K562 (cell line): ENCODE results near the gene SAXO1. TPM values are rescaled to one million over a fixed set of nuclear protein-coding genes. Genes with fewer than 3 reads are reported as not detected.

Source experiments
- ATAC-seq: fragments of 200-7000 bp; cut with Tn5 transposase; 3 replicates; pipeline ENCODE4 v1.9.1; 2020; ENCODE audit warnings: moderate library complexity
- BruUV-seq: library from RNA; stranded (reverse); fragments of 400-500 nt; replicated peaks from 2 replicates; lab custom pipeline; 2021; lab: Mats Ljungman, UMichigan
- CTCF ChIA-PET: fragments of 300-600 bp; formaldehyde crosslinking; extraction: SDS; loops from one replicate; lab custom pipeline; 2021; ENCODE audit warnings: low intra/inter-chr PET ratio; lab: Yijun Ruan, JAX
- POLR2A ChIA-PET: fragments of 300-600, 350-650 bp; sonication (Branson Sonifier 250); formaldehyde crosslinking; extraction: SDS; loops from one replicate; lab custom pipeline; 2021; ENCODE audit warnings: antibody characterized with exemption, inconsistent platforms; lab: Yijun Ruan, JAX
- DNase-seq, 4 experiments: peaks; one replicate each; pipeline versions ENCODE4 v3.0.0 to v3.0.0-alpha.2; 2011 to 2018; ENCODE audit warnings: low spot score in 3 of 4, mixed read lengths in 3 of 4; ENCODE audit errors: extremely low read depth in 1 of 4
- FAIRE-seq: peaks from 2 replicates; lab custom pipeline; 2011; peaks lifted over from hg19 to GRCh38; lab: Jason Lieb, UNC
- H2AFZ ChIP-seq: 2 replicates; pipeline ENCODE4 v1.6.0; 2011; ENCODE audit warnings: low read depth, low read length, control low read depth, inconsistent platforms
- H3K27ac ChIP-seq: fragments of 200-600 bp; 3 replicates; pipeline ENCODE4 v1.8.0; 2011; ENCODE audit warnings: low read depth, mild to moderate bottlenecking, control low read depth, inconsistent platforms, low read length, moderate library complexity, mixed read lengths; ENCODE audit errors: extremely low read depth
- H3K27me3 ChIP-seq, 2 experiments: fragments of 300-600 bp in 1 of 2; 2 replicates in 1 of 2; 3 replicates in 1 of 2; pipeline versions ENCODE4 v1.6.0 to v1.8.0; 2011; ENCODE audit warnings: inconsistent platforms in 2 of 2, low read length in 2 of 2, mild to moderate bottlenecking in 1 of 2, mixed read lengths in 1 of 2, moderate library complexity in 1 of 2; ENCODE audit not compliant: control insufficient read depth in 2 of 2, insufficient read depth in 2 of 2
- H3K36me3 ChIP-seq: fragments of 300-600 bp; 3 replicates; pipeline ENCODE4 v1.8.0; 2011; ENCODE audit warnings: mild to moderate bottlenecking, low read length, inconsistent platforms; ENCODE audit not compliant: control insufficient read depth, insufficient read depth
- H3K4me1 ChIP-seq, 2 experiments: fragments of 200-600 bp in 1 of 2; replicated peaks in 1 of 2; 2 replicates in 1 of 2; 3 replicates in 1 of 2; pipeline versions ENCODE4 v1.5.1 to v1.8.0; 2011; ENCODE audit warnings: inconsistent platforms in 2 of 2, low read length in 2 of 2, mild to moderate bottlenecking in 1 of 2, mixed read lengths in 1 of 2, moderate library complexity in 1 of 2; ENCODE audit not compliant: control insufficient read depth in 2 of 2, insufficient read depth in 2 of 2
- H3K4me2 ChIP-seq: 2 replicates; pipeline ENCODE4 v1.6.1; 2011; ENCODE audit warnings: low read length, control low read depth, inconsistent platforms, mixed read lengths; ENCODE audit not compliant: insufficient read depth
- H3K4me3 ChIP-seq: fragments of 200-600 bp; sonication (generic), shearing (Covaris generic); 2 replicates; pipeline ENCODE4 v1.5.1; 2016; ENCODE audit warnings: control low read depth, inconsistent platforms
- H3K79me2 ChIP-seq: fragments of 200-600 bp; 3 replicates; pipeline ENCODE4 v1.8.0; 2011; ENCODE audit warnings: low read length, inconsistent platforms; ENCODE audit not compliant: control insufficient read depth, insufficient read depth
- H3K9ac ChIP-seq, 2 experiments: 2 replicates each; pipeline versions ENCODE4 v1.6.0 to v1.6.1; 2011; ENCODE audit warnings: low read depth in 2 of 2, low read length in 2 of 2, control low read depth in 1 of 2, inconsistent platforms in 1 of 2, mild to moderate bottlenecking in 1 of 2, mixed read lengths in 1 of 2; ENCODE audit not compliant: insufficient read depth in 1 of 2
- H3K9me1 ChIP-seq: one replicate; pipeline ENCODE4 v1.6.0; 2011; ENCODE audit warnings: inconsistent platforms, mild to moderate bottlenecking, low read length, moderate library complexity; ENCODE audit not compliant: control insufficient read depth, insufficient read depth
- H3K9me3 ChIP-seq: replicated peaks from 2 replicates; pipeline ENCODE4 v1.5.1; 2011; ENCODE audit warnings: low read depth, low read length, inconsistent platforms; ENCODE audit not compliant: control insufficient read depth, insufficient read depth
- H4K20me1 ChIP-seq: replicated peaks from 2 replicates; pipeline ENCODE4 v1.6.1; 2011; ENCODE audit warnings: low read length, inconsistent platforms, mixed read lengths; ENCODE audit not compliant: control insufficient read depth, insufficient read depth
- CSDE1 ChIP-seq, 2 experiments: fragments of 450-650 bp; IDR thresholded peaks; 2 replicates each; pipeline ENCODE4 v1.6.1; 2016; ENCODE audit warnings: mild to moderate bottlenecking in 1 of 2
- NR1H2 ChIP-seq: sonication (generic); formaldehyde crosslinking; IDR thresholded peaks from 2 replicates; pipeline ENCODE4 v1.4.0; 2020; ENCODE audit warnings: mild to moderate bottlenecking, missing genetic modification reagents
- U2AF1 ChIP-seq: fragments of 200-400 bp; formaldehyde crosslinking; optimal IDR thresholded peaks from 2 replicates; pipeline ENCODE3; 2017; ENCODE audit warnings: mild to moderate bottlenecking, low read depth, low read length, moderate library complexity
- ZKSCAN1 ChIP-seq: fragments of 150-350 bp; IDR thresholded peaks from 2 replicates; pipeline ENCODE4 v1.6.1; 2016; ENCODE audit warnings: low read depth, low read length
- ZNF707 ChIP-seq: fragments of 250-450 bp; sonication (Bioruptor Pico); conservative IDR thresholded peaks from 2 replicates; pipeline ENCODE4 v1.8.0; 2022; ENCODE audit warnings: inconsistent platforms, mild to moderate bottlenecking, moderate library complexity
- WGBS: fragments of 100-300 bp; shearing (Covaris generic); methylation state at CpG from one replicate; pipeline ENCODE4 v1.1.6; 2016; ENCODE audit warnings: low coverage, mixed read lengths; ENCODE audit not compliant: insufficient coverage; ENCODE audit errors: missing lambda C conversion rate; 5-methylcytosine and 5-hydroxymethylcytosine counted together
- in situ Hi-C: fragments of 300-500 bp; cut with MboI; formaldehyde crosslinking; loops from 4 replicates; pipeline ENCODE4 v1.15.0; 2018; ENCODE audit warnings: inconsistent platforms, mixed read lengths
- intact Hi-C: fragments of 100-400 bp; cut with micrococcal nuclease; formaldehyde crosslinking; loops from 2 replicates; pipeline ENCODE4 v1.14.2; 2022
- polyA plus RNA-seq, 8 experiments: library from polyadenylated mRNA; depleted of rRNA in 4 of 8; stranded (reverse) in 5 of 8; unstranded in 3 of 8; fragments of >200 nt; fragmentation: Nextera tagmentation in 2 of 8; fragmentation: Illumina TruSeq in 1 of 8; extraction: Ambion mirVana in 2 of 8; extraction: Trizol in 1 of 8; gene quantifications; 2 replicates each; pipeline versions ENCODE4 v1.2.1 to v1.2.3, GENCODE V29; 2011 to 2014; ENCODE audit warnings: inconsistent platforms in 1 of 8, missing spikeins in 1 of 8
- total RNA-seq, 7 experiments: library from RNA; depleted of rRNA in 6 of 7; stranded (reverse); fragments of >200 nt in 6 of 7; fragmentation: Illumina TruSeq in 2 of 7; extraction: Trizol in 2 of 7; gene quantifications; 2 replicates each; pipeline versions ENCODE4 v1.2.1 to v1.2.3, GENCODE V29; 2011 to 2021; ENCODE audit warnings: low replicate concordance in 1 of 7
- TF ChIP-seq, protein P1 (sequence below): fragments of 250-450 bp; sonication (Bioruptor Pico); IDR thresholded peaks from 2 replicates; pipeline ENCODE4 v1.4.0; 2020; ENCODE audit warnings: borderline replicate concordance
- TF ChIP-seq, protein P2 (sequence below): fragments of 450-650 bp; IDR thresholded peaks from 2 replicates; pipeline ENCODE4 v1.6.1; 2017; ENCODE audit warnings: antibody characterized with exemption
- TF ChIP-seq, protein P3 (sequence below): fragments of 450-650 bp; IDR thresholded peaks from one replicate; pipeline ENCODE4 v1.6.1; 2018; ENCODE audit warnings: mild to moderate bottlenecking, moderate library complexity; ENCODE audit not compliant: partially characterized antibody
- TF ChIP-seq, protein P4 (sequence below): fragments of 250-450 bp; sonication (Bioruptor Pico); IDR thresholded peaks from 2 replicates; pipeline ENCODE4 v1.5.0; 2021; ENCODE audit warnings: mild to moderate bottlenecking, borderline replicate concordance
- TF ChIP-seq, protein P5 (sequence below): fragments of 450-650 bp; formaldehyde crosslinking; IDR thresholded peaks from 2 replicates; pipeline ENCODE4 v1.4.0; 2020; ENCODE audit warnings: mild to moderate bottlenecking, moderate library complexity
- TF ChIP-seq, protein P6 (sequence below): fragments of 250-450 bp; sonication (Bioruptor Pico); IDR thresholded peaks from 2 replicates; pipeline ENCODE4 v1.5.0; 2021

SAXO1 gene
- total and polyA plus RNA-seq, 9 of the 15 experiments (the other 6 are each of a cell fraction or from before 2014, with no cell fraction given), result 0.04 TPM; not detected in 8

DNA sequence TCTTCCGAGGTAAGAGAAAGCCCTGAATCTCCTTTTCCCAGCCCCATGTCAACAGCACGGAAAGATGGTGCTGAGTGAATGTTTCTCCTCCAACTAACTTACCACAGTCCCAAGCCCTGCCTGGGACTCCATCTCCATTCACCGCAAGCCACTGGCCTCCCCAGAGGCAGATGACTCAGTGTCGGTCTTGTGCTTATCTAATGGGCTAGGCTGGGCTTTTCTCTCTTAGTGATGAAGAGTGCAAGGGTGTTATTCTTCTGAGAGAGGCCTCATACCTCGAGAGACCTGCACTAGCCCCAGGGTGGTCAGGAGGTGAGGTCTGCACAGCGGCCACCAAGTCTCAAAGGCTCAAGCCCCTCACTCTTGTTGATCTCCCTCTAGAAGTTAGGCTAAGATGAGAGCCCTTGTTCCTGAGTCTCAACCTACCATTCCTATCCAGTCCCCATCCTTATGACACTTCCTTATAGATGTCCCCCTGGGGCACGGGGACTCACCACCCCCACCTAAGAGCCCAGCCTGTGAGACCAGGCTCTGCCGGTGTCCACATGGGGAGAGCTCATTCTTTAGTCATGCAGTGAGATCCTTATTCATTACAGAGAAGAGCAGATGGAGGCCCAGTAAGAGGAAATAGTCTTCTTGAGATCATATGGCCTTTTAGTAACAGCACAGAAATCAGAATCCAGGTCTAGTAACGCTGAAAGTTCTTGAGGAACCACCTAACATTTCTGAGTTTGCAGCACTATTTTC, 127.0 kb downstream of the SAXO1 start:
- no peak overlapping the region for H3K4me3 ChIP-seq
- no peak for TF ChIP-seq ZKSCAN1
- TF ChIP-seq CSDE1 (IDR thresholded peaks at IDR 0.05), result no peak
- no peak for TF ChIP-seq U2AF1
- TF ChIP-seq, protein P1, sequence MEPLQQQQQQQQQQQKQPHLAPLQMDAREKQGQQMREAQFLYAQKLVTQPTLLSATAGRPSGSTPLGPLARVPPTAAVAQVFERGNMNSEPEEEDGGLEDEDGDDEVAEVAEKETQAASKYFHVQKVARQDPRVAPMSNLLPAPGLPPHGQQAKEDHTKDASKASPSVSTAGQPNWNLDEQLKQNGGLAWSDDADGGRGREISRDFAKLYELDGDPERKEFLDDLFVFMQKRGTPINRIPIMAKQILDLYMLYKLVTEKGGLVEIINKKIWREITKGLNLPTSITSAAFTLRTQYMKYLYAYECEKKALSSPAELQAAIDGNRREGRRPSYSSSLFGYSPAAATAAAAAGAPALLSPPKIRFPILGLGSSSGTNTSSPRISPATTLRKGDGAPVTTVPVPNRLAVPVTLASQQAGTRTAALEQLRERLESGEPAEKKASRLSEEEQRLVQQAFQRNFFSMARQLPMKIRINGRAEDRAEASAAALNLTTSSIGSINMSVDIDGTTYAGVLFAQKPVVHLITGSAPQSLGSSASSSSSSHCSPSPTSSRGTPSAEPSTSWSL (CRISPR knock-in tag), result no peak
- TF ChIP-seq, protein P2, sequence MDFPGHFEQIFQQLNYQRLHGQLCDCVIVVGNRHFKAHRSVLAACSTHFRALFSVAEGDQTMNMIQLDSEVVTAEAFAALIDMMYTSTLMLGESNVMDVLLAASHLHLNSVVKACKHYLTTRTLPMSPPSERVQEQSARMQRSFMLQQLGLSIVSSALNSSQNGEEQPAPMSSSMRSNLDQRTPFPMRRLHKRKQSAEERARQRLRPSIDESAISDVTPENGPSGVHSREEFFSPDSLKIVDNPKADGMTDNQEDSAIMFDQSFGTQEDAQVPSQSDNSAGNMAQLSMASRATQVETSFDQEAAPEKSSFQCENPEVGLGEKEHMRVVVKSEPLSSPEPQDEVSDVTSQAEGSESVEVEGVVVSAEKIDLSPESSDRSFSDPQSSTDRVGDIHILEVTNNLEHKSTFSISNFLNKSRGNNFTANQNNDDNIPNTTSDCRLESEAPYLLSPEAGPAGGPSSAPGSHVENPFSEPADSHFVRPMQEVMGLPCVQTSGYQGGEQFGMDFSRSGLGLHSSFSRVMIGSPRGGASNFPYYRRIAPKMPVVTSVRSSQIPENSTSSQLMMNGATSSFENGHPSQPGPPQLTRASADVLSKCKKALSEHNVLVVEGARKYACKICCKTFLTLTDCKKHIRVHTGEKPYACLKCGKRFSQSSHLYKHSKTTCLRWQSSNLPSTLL, result no peak
- no peak for TF ChIP-seq ZNF707
- TF ChIP-seq, protein P3, sequence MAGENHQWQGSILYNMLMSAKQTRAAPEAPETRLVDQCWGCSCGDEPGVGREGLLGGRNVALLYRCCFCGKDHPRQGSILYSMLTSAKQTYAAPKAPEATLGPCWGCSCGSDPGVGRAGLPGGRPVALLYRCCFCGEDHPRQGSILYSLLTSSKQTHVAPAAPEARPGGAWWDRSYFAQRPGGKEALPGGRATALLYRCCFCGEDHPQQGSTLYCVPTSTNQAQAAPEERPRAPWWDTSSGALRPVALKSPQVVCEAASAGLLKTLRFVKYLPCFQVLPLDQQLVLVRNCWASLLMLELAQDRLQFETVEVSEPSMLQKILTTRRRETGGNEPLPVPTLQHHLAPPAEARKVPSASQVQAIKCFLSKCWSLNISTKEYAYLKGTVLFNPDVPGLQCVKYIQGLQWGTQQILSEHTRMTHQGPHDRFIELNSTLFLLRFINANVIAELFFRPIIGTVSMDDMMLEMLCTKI, result no peak
- TF ChIP-seq, protein P4, sequence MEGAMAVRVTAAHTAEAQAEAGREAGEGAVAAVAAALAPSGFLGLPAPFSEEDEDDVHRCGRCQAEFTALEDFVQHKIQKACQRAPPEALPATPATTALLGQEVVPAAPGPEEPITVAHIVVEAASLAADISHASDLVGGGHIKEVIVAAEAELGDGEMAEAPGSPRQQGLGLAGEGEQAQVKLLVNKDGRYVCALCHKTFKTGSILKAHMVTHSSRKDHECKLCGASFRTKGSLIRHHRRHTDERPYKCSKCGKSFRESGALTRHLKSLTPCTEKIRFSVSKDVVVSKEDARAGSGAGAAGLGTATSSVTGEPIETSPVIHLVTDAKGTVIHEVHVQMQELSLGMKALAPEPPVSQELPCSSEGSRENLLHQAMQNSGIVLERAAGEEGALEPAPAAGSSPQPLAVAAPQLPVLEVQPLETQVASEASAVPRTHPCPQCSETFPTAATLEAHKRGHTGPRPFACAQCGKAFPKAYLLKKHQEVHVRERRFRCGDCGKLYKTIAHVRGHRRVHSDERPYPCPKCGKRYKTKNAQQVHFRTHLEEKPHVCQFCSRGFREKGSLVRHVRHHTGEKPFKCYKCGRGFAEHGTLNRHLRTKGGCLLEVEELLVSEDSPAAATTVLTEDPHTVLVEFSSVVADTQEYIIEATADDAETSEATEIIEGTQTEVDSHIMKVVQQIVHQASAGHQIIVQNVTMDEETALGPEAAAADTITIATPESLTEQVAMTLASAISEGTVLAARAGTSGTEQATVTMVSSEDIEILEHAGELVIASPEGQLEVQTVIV, result no peak
- TF ChIP-seq, protein P5, sequence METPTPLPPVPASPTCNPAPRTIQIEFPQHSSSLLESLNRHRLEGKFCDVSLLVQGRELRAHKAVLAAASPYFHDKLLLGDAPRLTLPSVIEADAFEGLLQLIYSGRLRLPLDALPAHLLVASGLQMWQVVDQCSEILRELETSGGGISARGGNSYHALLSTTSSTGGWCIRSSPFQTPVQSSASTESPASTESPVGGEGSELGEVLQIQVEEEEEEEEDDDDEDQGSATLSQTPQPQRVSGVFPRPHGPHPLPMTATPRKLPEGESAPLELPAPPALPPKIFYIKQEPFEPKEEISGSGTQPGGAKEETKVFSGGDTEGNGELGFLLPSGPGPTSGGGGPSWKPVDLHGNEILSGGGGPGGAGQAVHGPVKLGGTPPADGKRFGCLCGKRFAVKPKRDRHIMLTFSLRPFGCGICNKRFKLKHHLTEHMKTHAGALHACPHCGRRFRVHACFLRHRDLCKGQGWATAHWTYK (CRISPR knock-in tag), result no peak
- TF ChIP-seq, protein P6, sequence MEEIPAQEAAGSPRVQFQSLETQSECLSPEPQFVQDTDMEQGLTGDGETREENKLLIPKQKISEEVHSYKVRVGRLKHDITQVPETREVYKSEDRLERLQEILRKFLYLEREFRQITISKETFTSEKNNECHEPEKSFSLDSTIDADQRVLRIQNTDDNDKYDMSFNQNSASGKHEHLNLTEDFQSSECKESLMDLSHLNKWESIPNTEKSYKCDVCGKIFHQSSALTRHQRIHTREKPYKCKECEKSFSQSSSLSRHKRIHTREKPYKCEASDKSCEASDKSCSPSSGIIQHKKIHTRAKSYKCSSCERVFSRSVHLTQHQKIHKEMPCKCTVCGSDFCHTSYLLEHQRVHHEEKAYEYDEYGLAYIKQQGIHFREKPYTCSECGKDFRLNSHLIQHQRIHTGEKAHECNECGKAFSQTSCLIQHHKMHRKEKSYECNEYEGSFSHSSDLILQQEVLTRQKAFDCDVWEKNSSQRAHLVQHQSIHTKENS (CRISPR knock-in tag), result no peak
- TF ChIP-seq NR1H2 (CRISPR knock-in tag), result no peak
- TF ChIP-seq, all 486 proteins: peak for 0
- Histone ChIP-seq H3K36me3 (no peaks in the 10 kb centered on the region), H2AFZ (no peak overlapping the region), H3K9me3 (no peaks in the 10 kb centered on the region), H3K79me2 (no peaks in the 10 kb centered on the region), H3K27ac (no peak overlapping the region), H3K27me3 (peaks cover 0 to 2% of the 10 kb centered on the region in 2 experiments; a peak in 2 of 5 replicates), H4K20me1 (no peaks in the 10 kb centered on the region), H3K9ac (no peak overlapping the region), H3K4me1 (no peaks in the 10 kb centered on the region; a peak in 1 of 5 replicates), H3K9me1 (no peaks in the 10 kb centered on the region), H3K4me2 (no peak overlapping the region)
- 1% methylated on average over 9 of the region's 9 CpGs for WGBS
- POLR2A ChIA-PET, result no interaction called here
- DNase-seq (no peak), ATAC-seq (no peak), FAIRE-seq (no peak)
- in situ Hi-C loops (no loop called here), intact Hi-C loops (no loop called here)
- no TSS peak for BruUV-seq
- CTCF ChIA-PET, result no interaction called here
